Measurements from ENCODE around the gene HOXA11. TPM values are rescaled to one million over a fixed set of nuclear protein-coding genes. Genes with fewer than 3 reads are reported as not detected.
A peak's percentile ranks its signal among the peaks of the same experiment; 100 is the strongest.

The HOXA11 gene
- total RNA-seq, 5 donors from 2014 or later (not counting 1 experiment from before 2014, with no cell fraction given), result not detected

DNA sequence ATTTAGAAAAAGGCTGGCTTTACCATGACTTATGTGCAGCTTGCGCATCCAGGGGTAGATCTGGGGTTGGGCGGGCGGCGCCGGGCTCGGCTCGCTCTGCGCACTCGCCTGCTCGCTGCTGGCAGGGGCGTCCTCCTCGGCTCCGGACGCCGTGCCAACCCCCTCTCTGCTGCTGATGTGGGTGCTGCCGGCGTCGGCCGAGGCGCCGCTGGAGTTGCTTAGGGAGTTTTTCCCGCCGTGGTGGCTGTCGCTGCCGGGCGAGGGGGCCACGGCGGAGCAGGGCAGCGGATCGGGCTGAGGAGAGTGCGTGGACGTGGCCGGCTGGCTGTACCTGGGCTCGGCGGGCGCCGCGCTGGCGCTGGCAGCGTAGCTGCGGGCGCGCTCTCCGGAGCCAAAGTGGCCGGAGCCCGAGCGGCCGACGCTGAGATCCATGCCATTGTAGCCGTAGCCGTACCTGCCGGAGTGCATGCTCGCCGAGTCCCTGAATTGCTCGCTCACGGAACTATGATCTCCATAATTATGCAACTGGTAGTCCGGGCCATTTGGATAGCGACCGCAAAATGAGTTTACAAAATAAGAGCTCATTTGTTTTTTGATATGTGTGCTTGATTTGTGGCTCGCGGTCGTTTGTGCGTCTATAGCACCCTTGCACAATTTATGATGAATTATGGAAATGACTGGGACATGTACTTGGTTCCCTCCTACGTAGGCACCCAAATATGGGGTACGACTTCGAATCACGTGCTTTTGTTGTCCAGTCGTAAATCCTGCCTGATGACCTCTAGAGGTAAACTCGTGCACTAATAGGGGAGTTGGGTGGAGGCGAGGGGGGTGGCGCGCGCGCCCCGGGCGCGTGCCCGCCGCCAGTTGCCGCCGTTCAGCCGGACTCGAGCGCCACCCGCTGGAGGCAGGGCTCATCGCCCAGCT is 41.7 kb downstream of the HOXA11 start, which contains the start of gene HOXA5:
TSS of gene HOXA5 (minus strand) at position 659 of the 927 bp plus-strand sequence. CDS start at position 585, 74 bp downstream.
- Histone ChIP-seq H3K27me3 (replicated peaks in 1 of 2; ENCODE audit: control insufficient read depth in 2 of 2, extremely low read depth in 1 of 2, insufficient read depth in 2 of 2, low read length in 1 of 2) (peaks cover 0 to 65% of the 10 kb centered on the region in 2 experiments), H3K4me1 (ENCODE audit: control insufficient read depth in 1 of 2, extremely low read depth in 1 of 2, insufficient read depth in 2 of 2, low read length in 2 of 2) (peaks cover 0 to 12% of the 10 kb centered on the region in 2 experiments), H3K9me3 (no peaks in the 10 kb centered on the region), H3K36me3 (ENCODE audit: control insufficient read depth in 2 of 2, extremely low read depth in 1 of 2, insufficient read depth in 1 of 2, low read length in 1 of 2) (no peaks in the 10 kb centered on the region), H3K27ac (ENCODE audit: low read length) (no peak within 1 kb of the TSS), H3K4me3 (ENCODE audit: control insufficient read depth in 1 of 2, extremely low read depth in 1 of 2, low read length in 1 of 2) (peak within 1 kb of the TSS in 1 of 2 donors; percentile 41)
- ATAC-seq (replicated peaks in 1 of 4) (peak in 1 of 4 experiments; percentile 39), DNase-seq (no peak)
- H3K27ac Mint-ChIP-seq, result no peak within 1 kb of the TSS
- H3K4me3 Mint-ChIP-seq, result peak within 1 kb of the TSS in 1 of 3 donors; percentile 68
- no peaks in the 10 kb centered on the region for H3K9me3 Mint-ChIP-seq
- WGBS (ENCODE audit: insufficient coverage), result 87% methylated on average over 70 of the region's 86 CpGs
- H3K27me3 Mint-ChIP-seq, result peaks cover 40 to 66% of the 10 kb centered on the region in 2 donors
- ChIA-PET POLR2A (no interaction called here), CTCF (interaction anchor here in 1 of 2 donors (1.3 kb wide), 1 partner anchor 16 kb away, joined by 3 read pairs; no protein-coding TSS in a partner anchor)
- H3K36me3 Mint-ChIP-seq, result no peaks in the 10 kb centered on the region
- peaks cover 5 to 10% (median 9%) of the 10 kb centered on the region in 3 donors for H3K4me1 Mint-ChIP-seq

DNA sequence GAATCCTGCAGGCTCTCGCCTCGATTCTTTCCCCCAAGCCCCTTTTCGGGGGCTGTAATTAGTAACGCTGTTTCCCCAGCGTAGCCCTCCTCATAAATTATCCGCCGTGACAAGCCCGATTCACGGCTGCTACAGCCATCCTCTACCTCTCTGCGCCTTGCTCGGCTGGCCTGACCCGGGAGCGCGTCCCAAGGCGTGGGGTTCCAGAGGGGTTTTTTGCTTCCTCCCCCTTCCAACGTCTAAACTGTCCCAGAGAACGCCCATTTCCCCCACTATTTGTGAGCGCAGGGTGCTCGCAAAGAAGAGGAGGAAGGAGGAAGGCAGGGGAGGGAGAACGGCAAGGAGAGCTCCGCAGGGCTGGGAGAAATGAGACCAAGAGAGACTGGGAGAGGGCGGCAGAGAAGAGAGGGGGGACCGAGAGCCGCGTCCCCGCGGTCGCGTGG is 42.4 kb downstream of the HOXA11 start:
- ChIA-PET CTCF (interaction anchor here in 1 of 2 donors (1.3 kb wide), 1 partner anchor 19 kb away, joined by 3 read pairs; no protein-coding TSS in a partner anchor), POLR2A (no interaction called here)
- Histone ChIP-seq H3K9me3 (no peaks in the 10 kb centered on the region), H3K27ac (ENCODE audit: low read length) (no peak overlapping the region), H3K27me3 (replicated peaks in 1 of 2; ENCODE audit: control insufficient read depth in 2 of 2, extremely low read depth in 1 of 2, insufficient read depth in 2 of 2, low read length in 1 of 2) (peaks cover 0 to 58% of the 10 kb centered on the region in 2 experiments), H3K4me1 (ENCODE audit: control insufficient read depth in 1 of 2, extremely low read depth in 1 of 2, insufficient read depth in 2 of 2, low read length in 2 of 2) (peaks cover 0 to 6% of the 10 kb centered on the region in 2 experiments), H3K4me3 (ENCODE audit: control insufficient read depth in 1 of 2, extremely low read depth in 1 of 2, low read length in 1 of 2) (peak overlapping the region in 1 of 2 donors; percentile 41), H3K36me3 (ENCODE audit: control insufficient read depth in 2 of 2, extremely low read depth in 1 of 2, insufficient read depth in 1 of 2, low read length in 1 of 2) (no peaks in the 10 kb centered on the region)
- Mint-ChIP-seq H3K4me1 (peaks cover 2 to 7% (median 4%) of the 10 kb centered on the region in 3 donors), H3K4me3 (peak overlapping the region in 1 of 3 donors; percentile 68), H3K36me3 (no peaks in the 10 kb centered on the region), H3K27ac (no peak overlapping the region), H3K27me3 (peaks cover 41 to 66% of the 10 kb centered on the region in 2 donors), H3K9me3 (no peaks in the 10 kb centered on the region)
- no peak for DNase-seq
- no peak for ATAC-seq (replicated peaks in 1 of 4)
- 82% methylated on average over 20 of the region's 29 CpGs for WGBS (ENCODE audit: insufficient coverage)

DNA sequence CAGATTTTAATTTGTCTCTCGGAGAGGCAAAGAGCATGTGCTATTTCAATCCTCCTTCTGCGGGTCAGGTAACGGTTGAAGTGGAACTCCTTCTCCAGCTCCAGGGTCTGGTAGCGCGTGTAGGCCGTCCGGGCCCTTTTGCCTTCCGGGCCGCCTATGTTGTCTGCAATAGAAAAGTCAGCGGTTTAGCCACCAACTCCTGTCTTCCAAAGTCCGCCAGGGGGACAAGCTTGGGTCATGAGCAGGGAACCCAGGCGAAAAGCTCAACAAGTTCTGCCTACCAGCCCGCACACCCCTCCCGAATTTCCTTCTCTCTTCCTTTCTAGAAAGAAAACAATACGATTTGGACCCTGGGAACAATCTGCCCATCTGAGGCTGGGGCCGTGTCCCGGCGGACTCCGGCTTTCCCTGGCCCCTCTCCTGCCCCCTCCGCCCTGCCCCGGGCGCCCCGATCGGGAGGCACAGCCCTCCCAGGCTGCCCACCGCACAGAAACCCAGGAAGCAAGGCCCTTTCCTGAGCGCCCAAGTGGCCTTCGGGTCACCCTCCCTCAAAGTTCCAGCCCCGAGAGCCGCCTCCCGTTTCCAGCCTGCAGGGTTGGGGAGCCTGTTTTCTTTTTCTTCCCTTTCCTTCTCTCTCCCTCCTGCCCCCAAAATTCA is 43.0 kb downstream of the HOXA11 start:
- H3K4me1 Mint-ChIP-seq, result peaks cover under 1 to 2% (median 2%) of the 10 kb centered on the region in 3 donors
- ChIA-PET CTCF (interaction anchor here (0.6 to 1.3 kb wide), 3 partner anchors 11 to 794 kb away, joined by 3 to 4 read pairs (median 3); no protein-coding TSS in a partner anchor), POLR2A (interaction anchor here in 1 of 2 donors (0.7 kb wide), 1 partner anchor 1240 kb away, joined by 3 read pairs; no protein-coding TSS in a partner anchor)
- no peaks in the 10 kb centered on the region for H3K9me3 ChIP-seq
- no peaks in the 10 kb centered on the region for H3K36me3 Mint-ChIP-seq
- H3K4me3 ChIP-seq (ENCODE audit: control insufficient read depth in 1 of 2, extremely low read depth in 1 of 2, low read length in 1 of 2), result no peak overlapping the region
- WGBS (ENCODE audit: insufficient coverage), result 95% methylated on average over 27 of the region's 30 CpGs
- H3K4me1 ChIP-seq (ENCODE audit: control insufficient read depth in 1 of 2, extremely low read depth in 1 of 2, insufficient read depth in 2 of 2, low read length in 2 of 2), result peaks cover 0 to under 1% of the 10 kb centered on the region in 2 experiments
- ATAC-seq (replicated peaks in 1 of 4) (no peak), DNase-seq (no peak)
- H3K27me3 Mint-ChIP-seq, result peaks cover 41 to 66% of the 10 kb centered on the region in 2 donors
- H3K36me3 ChIP-seq (ENCODE audit: control insufficient read depth in 2 of 2, extremely low read depth in 1 of 2, insufficient read depth in 1 of 2, low read length in 1 of 2), result no peaks in the 10 kb centered on the region
- no peak overlapping the region for H3K27ac Mint-ChIP-seq
- no peak overlapping the region for H3K27ac ChIP-seq (ENCODE audit: low read length)
- no peaks in the 10 kb centered on the region for H3K9me3 Mint-ChIP-seq
- H3K4me3 Mint-ChIP-seq, result peak overlapping the region in 1 of 3 donors; percentile 68
- H3K27me3 ChIP-seq (replicated peaks in 1 of 2; ENCODE audit: control insufficient read depth in 2 of 2, extremely low read depth in 1 of 2, insufficient read depth in 2 of 2, low read length in 1 of 2), result peaks cover 0 to 55% of the 10 kb centered on the region in 2 experiments

DNA sequence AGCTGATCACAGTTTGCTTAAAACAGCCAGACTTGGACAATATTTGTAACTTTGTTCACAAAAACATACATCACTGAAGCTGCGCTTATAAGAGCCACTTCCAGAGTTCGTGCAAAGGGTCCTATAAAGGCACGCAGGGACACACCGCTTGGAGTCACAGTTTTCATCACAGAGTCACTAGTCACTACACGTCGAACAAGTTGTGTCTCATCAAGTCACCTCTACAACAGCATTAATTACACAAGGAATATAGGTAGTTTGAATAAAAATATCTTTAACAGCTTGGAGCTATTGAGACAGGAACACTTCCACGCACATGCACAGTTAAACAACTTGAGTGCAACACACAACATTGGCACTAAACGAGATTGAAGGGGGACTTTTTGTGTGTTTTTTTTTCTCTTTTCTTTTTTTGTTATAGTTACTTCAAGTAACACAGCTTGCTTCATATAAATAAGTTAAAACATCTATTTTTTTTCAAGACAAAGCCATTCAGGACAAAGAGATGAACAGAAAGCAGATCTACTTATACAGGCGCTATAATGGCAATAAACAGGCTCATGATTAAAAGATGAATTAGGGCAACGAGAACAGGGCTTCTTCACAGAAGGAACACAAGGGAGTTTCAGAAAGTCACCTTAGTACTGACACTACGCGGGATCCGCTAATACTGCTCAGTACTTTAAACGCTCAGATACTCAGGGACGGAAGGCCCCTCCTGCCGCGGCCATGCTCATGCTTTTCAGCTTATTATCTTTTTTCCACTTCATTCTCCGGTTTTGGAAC is 43.7 kb downstream of the HOXA11 start:
- no peaks in the 10 kb centered on the region for H3K4me1 ChIP-seq (ENCODE audit: control insufficient read depth in 1 of 2, extremely low read depth in 1 of 2, insufficient read depth in 2 of 2, low read length in 2 of 2)
- WGBS (ENCODE audit: insufficient coverage), result 87% methylated on average over 9 of the region's 18 CpGs
- Mint-ChIP-seq H3K36me3 (no peaks in the 10 kb centered on the region), H3K27ac (no peak overlapping the region), H3K9me3 (no peaks in the 10 kb centered on the region), H3K4me1 (no peaks in the 10 kb centered on the region), H3K27me3 (peaks cover 37 to 64% of the 10 kb centered on the region in 2 donors), H3K4me3 (no peak overlapping the region)
- POLR2A ChIA-PET, result interaction anchor here in 1 of 2 donors (0.7 kb wide), 1 partner anchor 1239 kb away, joined by 3 read pairs; no protein-coding TSS in a partner anchor
- no peaks in the 10 kb centered on the region for H3K9me3 ChIP-seq
- H3K27ac ChIP-seq (ENCODE audit: low read length), result no peak overlapping the region
- CTCF ChIA-PET, result interaction anchor here (0.6 to 1.3 kb wide), 8 partner anchors 8 to 1152 kb away, joined by 3 to 5 read pairs (median 3); partner anchors contain the start of gene HOXA13 (in 1 of the 2)
- peaks cover 0 to 56% of the 10 kb centered on the region in 2 experiments for H3K27me3 ChIP-seq (replicated peaks in 1 of 2; ENCODE audit: control insufficient read depth in 2 of 2, extremely low read depth in 1 of 2, insufficient read depth in 2 of 2, low read length in 1 of 2)
- no peak overlapping the region for H3K4me3 ChIP-seq (ENCODE audit: control insufficient read depth in 1 of 2, extremely low read depth in 1 of 2, low read length in 1 of 2)
- ATAC-seq (replicated peaks in 1 of 4) (no peak), DNase-seq (no peak)
- H3K36me3 ChIP-seq (ENCODE audit: control insufficient read depth in 2 of 2, extremely low read depth in 1 of 2, insufficient read depth in 1 of 2, low read length in 1 of 2), result no peaks in the 10 kb centered on the region

DNA sequence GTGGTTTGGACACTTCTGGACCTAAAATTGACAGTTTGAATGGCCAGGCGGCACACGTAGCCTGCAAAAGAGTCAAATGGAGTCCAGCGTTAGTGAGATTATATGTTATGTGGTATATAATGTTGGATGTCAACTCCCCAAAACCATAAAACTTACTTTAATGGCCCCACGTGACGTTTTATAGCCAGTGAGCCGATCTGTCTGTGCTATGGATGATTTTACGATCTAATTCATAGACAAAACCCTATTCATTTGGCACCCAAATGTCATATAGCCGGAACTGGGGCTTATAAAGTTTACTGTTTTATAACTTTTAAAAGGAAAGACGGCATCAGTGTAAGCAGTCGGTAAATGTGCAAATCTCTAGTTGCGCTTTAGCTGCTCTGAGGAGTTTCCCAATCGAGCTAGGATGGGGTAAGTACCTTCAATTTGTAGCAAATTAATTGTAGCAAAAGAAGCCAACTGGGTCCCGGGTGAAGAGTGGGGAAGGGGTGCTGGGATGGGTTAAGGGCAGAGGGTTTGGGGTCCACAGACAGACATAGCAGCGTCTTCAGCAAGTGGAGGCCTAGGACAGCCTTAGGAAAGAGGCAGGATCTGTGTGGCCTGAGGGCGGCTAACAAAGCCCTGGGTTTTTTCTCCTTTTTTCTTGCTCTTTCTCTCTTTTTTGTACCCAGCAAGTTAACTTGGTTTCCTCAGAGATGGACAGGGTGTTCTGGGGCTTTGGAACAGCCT is 44.7 kb downstream of the HOXA11 start:
- Mint-ChIP-seq H3K27me3 (peaks cover 38 to 64% of the 10 kb centered on the region in 2 donors), H3K9me3 (no peaks in the 10 kb centered on the region), H3K4me3 (no peak overlapping the region), H3K27ac (no peak overlapping the region), H3K4me1 (peaks cover 0 to 10% (median 2%) of the 10 kb centered on the region in 3 donors), H3K36me3 (no peaks in the 10 kb centered on the region)
- no peaks in the 10 kb centered on the region for H3K9me3 ChIP-seq
- no peak for ATAC-seq (replicated peaks in 1 of 4)
- DNase-seq, result no peak
- peaks cover 0 to 8% of the 10 kb centered on the region in 2 experiments for H3K4me1 ChIP-seq (ENCODE audit: control insufficient read depth in 1 of 2, extremely low read depth in 1 of 2, insufficient read depth in 2 of 2, low read length in 2 of 2)
- CTCF ChIA-PET, result no interaction called here
- peaks cover 0 to 53% of the 10 kb centered on the region in 2 experiments for H3K27me3 ChIP-seq (replicated peaks in 1 of 2; ENCODE audit: control insufficient read depth in 2 of 2, extremely low read depth in 1 of 2, insufficient read depth in 2 of 2, low read length in 1 of 2)
- no peaks in the 10 kb centered on the region for H3K36me3 ChIP-seq (ENCODE audit: control insufficient read depth in 2 of 2, extremely low read depth in 1 of 2, insufficient read depth in 1 of 2, low read length in 1 of 2)
- WGBS (ENCODE audit: insufficient coverage), result 92% methylated on average over 5 of the region's 15 CpGs
- H3K27ac ChIP-seq (ENCODE audit: low read length), result no peak overlapping the region
- no peak overlapping the region for H3K4me3 ChIP-seq (ENCODE audit: control insufficient read depth in 1 of 2, extremely low read depth in 1 of 2, low read length in 1 of 2)
- POLR2A ChIA-PET, result no interaction called here
